B cell (primary cell): ENCODE results near the gene SNRPD1. TPM values are rescaled to one million over a fixed set of nuclear protein-coding genes. Genes with fewer than 3 reads are reported as not detected.

ENCODE experiments used
- ATAC-seq: fragments of 200-7000 bp; cut with Tn5 transposase; one replicate; pipeline ENCODE4 v1.10.0; 2021; ENCODE audit warnings: low read depth, mild to moderate bottlenecking, moderate number of reproducible peaks, moderate library complexity
- CTCF ChIA-PET: fragments of 350-600 bp; sonication (Branson Sonifier 250); formaldehyde crosslinking; loops from one replicate; lab custom pipeline; 2021; ENCODE audit warnings: antibody characterized with exemption, inconsistent platforms; lab: Charles Lee
- POLR2A ChIA-PET: fragments of 350-600 bp; sonication (Branson Sonifier 250); formaldehyde crosslinking; loops from one replicate; lab custom pipeline; 2021; ENCODE audit warnings: antibody characterized with exemption; lab: Charles Lee
- DNase-seq: peaks from one replicate; pipeline ENCODE4 v3.0.0; 2013
- H2AFZ ChIP-seq: 2 replicates; pipeline ENCODE4 v1.6.1; 2012; ENCODE audit warnings: mild to moderate bottlenecking, low read depth, low read length; ENCODE audit not compliant: insufficient read depth, poor library complexity, severe bottlenecking
- H3K27ac ChIP-seq, 2 donors: 1 replicate in 1 of 2; 2 replicates in 1 of 2; pipeline ENCODE4 v1.5.1; 2012 to 2013; ENCODE audit warnings: low read length in 2 of 2, mild to moderate bottlenecking in 2 of 2, moderate library complexity in 1 of 2
- H3K27me3 ChIP-seq, 4 experiments: fragments of 200-600 bp in 1 of 4; sonication (generic) in 1 of 4; replicated peaks in 1 of 4; 1 replicate in 2 of 4; 2 replicates in 2 of 4; pipeline versions ENCODE4 v1.6.1 to v1.7.0; 2013 to 2016; ENCODE audit warnings: low read length in 3 of 4, mild to moderate bottlenecking in 2 of 4, mixed read lengths in 1 of 4, moderate library complexity in 1 of 4; ENCODE audit not compliant: insufficient read depth in 4 of 4, control insufficient read depth in 3 of 4; ENCODE audit errors: control extremely low read depth in 1 of 4
- H3K36me3 ChIP-seq, 2 experiments: replicated peaks in 1 of 2; 1 replicate in 1 of 2; 2 replicates in 1 of 2; pipeline versions ENCODE4 v1.6.1 to v1.7.1; 2013; ENCODE audit warnings: low read length in 1 of 2; ENCODE audit not compliant: insufficient read depth in 2 of 2, control insufficient read depth in 1 of 2; ENCODE audit errors: control extremely low read depth in 1 of 2, extremely low read depth in 1 of 2
- H3K4me1 ChIP-seq, 2 donors: fragments of 200-600 bp in 1 of 2; sonication (generic) in 1 of 2; 1 replicate in 1 of 2; 2 replicates in 1 of 2; pipeline versions ENCODE4 v1.5.1 to v1.6.1; 2013 to 2017; ENCODE audit warnings: low read length in 2 of 2; ENCODE audit not compliant: control insufficient read depth in 2 of 2, insufficient read depth in 2 of 2
- H3K4me2 ChIP-seq: replicated peaks from 2 replicates; pipeline ENCODE3; 2012; ENCODE audit warnings: mild to moderate bottlenecking, low read depth, low read length; ENCODE audit not compliant: poor library complexity, severe bottlenecking
- H3K4me3 ChIP-seq, 5 experiments: fragments of 200-600 bp in 1 of 5; sonication (generic) in 1 of 5; 1 replicate in 3 of 5; 2 replicates in 2 of 5; pipeline versions ENCODE4 v1.5.1 to v1.7.0; 2011 to 2016; ENCODE audit warnings: low read length in 4 of 5, mild to moderate bottlenecking in 4 of 5, low read depth in 2 of 5, control low read depth in 1 of 5, moderate library complexity in 1 of 5; ENCODE audit not compliant: insufficient read depth in 1 of 5; ENCODE audit errors: control extremely low read depth in 1 of 5, extremely low read depth in 1 of 5
- H3K79me2 ChIP-seq: fragments of 200-600 bp; sonication (generic); one replicate; pipeline ENCODE4 v1.6.0; 2016; ENCODE audit warnings: low read length; ENCODE audit not compliant: control insufficient read depth, insufficient read depth
- H3K9ac ChIP-seq: fragments of 200-600 bp; sonication (generic); 2 replicates; pipeline ENCODE4 v1.6.1; 2017; ENCODE audit warnings: mild to moderate bottlenecking, low read length, moderate library complexity
- H3K9me3 ChIP-seq, 3 donors: one replicate each; pipeline versions ENCODE4 v1.6.1 to v1.7.1; 2013; ENCODE audit warnings: low read length in 2 of 3; ENCODE audit not compliant: control insufficient read depth in 2 of 3, insufficient read depth in 1 of 3; ENCODE audit errors: control extremely low read depth in 1 of 3
- H4K20me1 ChIP-seq: 2 replicates; pipeline ENCODE4 v1.6.0; 2012; ENCODE audit warnings: mild to moderate bottlenecking, low read length; ENCODE audit not compliant: insufficient read depth, control insufficient read depth, poor library complexity, severe bottlenecking
- H3K27ac Mint-ChIP-seq: one replicate; pipeline ENCODE4 v1.8.0; 2021; ENCODE audit warnings: mixed read lengths
- H3K27me3 Mint-ChIP-seq: one replicate; pipeline ENCODE4 v1.8.0; 2021; ENCODE audit warnings: mixed read lengths
- H3K4me1 Mint-ChIP-seq: one replicate; pipeline ENCODE4 v1.8.0; 2021; ENCODE audit warnings: mixed read lengths
- H3K4me3 Mint-ChIP-seq: one replicate; pipeline ENCODE4 v1.8.0; 2021; ENCODE audit warnings: mixed read lengths
- H3K9me3 Mint-ChIP-seq: one replicate; pipeline ENCODE4 v1.8.0; 2022; ENCODE audit warnings: mixed read lengths; ENCODE audit not compliant: insufficient read depth
- CTCF ChIP-seq: fragments of 200-600 bp; IDR thresholded peaks from one replicate; pipeline ENCODE4 v1.8.0; 2022; ENCODE audit warnings: antibody characterized with exemption, mild to moderate bottlenecking
- EZH2 ChIP-seq: IDR thresholded peaks from 2 replicates; pipeline ENCODE4 v1.6.1; 2012; ENCODE audit warnings: borderline replicate concordance, low read depth, mild to moderate bottlenecking, moderate library complexity, low read length; ENCODE audit not compliant: insufficient read depth, poor library complexity, severe bottlenecking
- WGBS: methylation state at CpG from one replicate; pipeline ENCODE4 v1.1.5; 2013; ENCODE audit warnings: missing lambda C conversion rate; ENCODE audit not compliant: insufficient coverage; 5-methylcytosine and 5-hydroxymethylcytosine counted together
- intact Hi-C: fragments of 100-400 bp; cut with micrococcal nuclease; formaldehyde crosslinking; loops from one replicate; pipeline ENCODE4 v1.10.0; 2022
- polyA plus RNA-seq: library from polyadenylated mRNA; depleted of rRNA; stranded (reverse); fragments of >200 nt; gene quantifications from 2 replicates; pipeline ENCODE4 v1.2.3, GENCODE V29; 2012
- total RNA-seq, 2 donors: library from RNA; stranded (reverse); fragments of 120-200 nt in 1 of 2; gene quantifications; 1 replicate in 1 of 2; 2 replicates in 1 of 2; pipeline versions ENCODE4 v1.2.3 to v1.2.4, GENCODE V29; 2013 to 2022

SNRPD1 gene
- total and polyA plus RNA-seq, 2 donors (not counting 1 experiment from before 2014, with no cell fraction given) = 3.0 to 23.9 TPM

GRCh38 chr18:21650311-21650710 lies 38.2 kb downstream of the SNRPD1 start:
- TF ChIP-seq CTCF (no peak), EZH2 (no peak)

GRCh38 chr18:21652073-21652472 lies 40.0 kb downstream of the SNRPD1 start:
- intact Hi-C loops = no loop called here

More at GRCh38 chr18:21650311-21650710, 38.2 kb downstream of the SNRPD1 start:
- Mint-ChIP-seq H3K4me1 (no peaks in the 10 kb centered on the region), H3K4me3 (no peak overlapping the region), H3K9me3 (no peaks in the 10 kb centered on the region), H3K27ac (no peak overlapping the region), H3K27me3 (no peaks in the 10 kb centered on the region)
- peaks cover 0 to 5% of the 10 kb centered on the region in 2 experiments for H3K36me3 ChIP-seq
- intact Hi-C loops = no loop called here
- H3K79me2 ChIP-seq = no peaks in the 10 kb centered on the region
- DNase-seq (no peak), ATAC-seq (no peak)
- H2AFZ ChIP-seq = no peak overlapping the region
- peaks cover 0 to 3% (median 0%) of the 10 kb centered on the region in 3 donors for H3K9me3 ChIP-seq
- no peak overlapping the region for H3K4me2 ChIP-seq
- H4K20me1 ChIP-seq = no peaks in the 10 kb centered on the region
- no peak overlapping the region for H3K27ac ChIP-seq
- CTCF ChIA-PET = no interaction called here
- H3K27me3 ChIP-seq = no peaks in the 10 kb centered on the region
- H3K4me3 ChIP-seq = no peak overlapping the region
- no CpG with 5 or more reads among the region's 1 CpG for WGBS
- H3K9ac ChIP-seq = no peak overlapping the region
- POLR2A ChIA-PET = interaction anchor here (0.6 kb wide), 1 partner anchor 97 kb away, joined by 3 read pairs; no protein-coding TSS in a partner anchor
- H3K4me1 ChIP-seq = no peaks in the 10 kb centered on the region

More at GRCh38 chr18:21652073-21652472, 40.0 kb downstream of the SNRPD1 start:
- CTCF ChIA-PET = no interaction called here
- H2AFZ ChIP-seq = no peak overlapping the region
- no peak for ATAC-seq
- no peaks in the 10 kb centered on the region for H3K27me3 ChIP-seq
- no peaks in the 10 kb centered on the region for H3K4me1 ChIP-seq
- Mint-ChIP-seq H3K4me1 (no peaks in the 10 kb centered on the region), H3K4me3 (no peak overlapping the region), H3K27me3 (no peaks in the 10 kb centered on the region), H3K9me3 (no peaks in the 10 kb centered on the region), H3K27ac (no peak overlapping the region)
- no peaks in the 10 kb centered on the region for H4K20me1 ChIP-seq
- no peaks in the 10 kb centered on the region for H3K79me2 ChIP-seq
- no peak for DNase-seq
- no peak overlapping the region for H3K4me2 ChIP-seq
- H3K9me3 ChIP-seq = peaks cover 0 to 3% (median 0%) of the 10 kb centered on the region in 3 donors
- POLR2A ChIA-PET = no interaction called here
- peaks cover 2 to 7% of the 10 kb centered on the region in 2 experiments for H3K36me3 ChIP-seq
- no peak overlapping the region for H3K4me3 ChIP-seq
- H3K27ac ChIP-seq = no peak overlapping the region
- 97% methylated on average over 4 of the region's 4 CpGs for WGBS
- no peak overlapping the region for H3K9ac ChIP-seq
- TF ChIP-seq CTCF (peak; percentile 12), EZH2 (no peak)
